IMR-90 (cell line): ENCODE results near the gene CAMTA2.

Experiments used
- BHLHE40 ChIP-seq: fragments of 150-350 bp; IDR thresholded peaks from 2 replicates; pipeline ENCODE4 v1.6.1; 2016; ENCODE audit warnings: mild to moderate bottlenecking, low read depth, low read length
- CEBPB ChIP-seq: IDR thresholded peaks from 2 replicates; pipeline ENCODE4 v1.6.1; 2012; ENCODE audit warnings: low read depth, low read length, improper control_type of control experiment
- CHD1 ChIP-seq: IDR thresholded peaks from 2 replicates; pipeline ENCODE4 v1.6.1; 2012; ENCODE audit warnings: low read depth, low read length, improper control_type of control experiment
- CTCF ChIP-seq: conservative IDR thresholded peaks from 2 replicates; pipeline ENCODE4 v1.5.1; 2012; ENCODE audit warnings: mild to moderate bottlenecking, low read depth, low read length, improper control_type of control experiment
- POLR2A ChIP-seq: IDR thresholded peaks from 2 replicates; pipeline ENCODE4 v1.6.1; 2012; ENCODE audit warnings: mild to moderate bottlenecking, low read depth, low read length
- RFX5 ChIP-seq: IDR thresholded peaks from 2 replicates; pipeline ENCODE4 v1.8.0; 2012; ENCODE audit warnings: low read depth, mild to moderate bottlenecking, low read length, moderate library complexity
- SMC3 ChIP-seq: fragments of 150-350 bp; IDR thresholded peaks from 2 replicates; pipeline ENCODE4 v1.6.1; 2016; ENCODE audit warnings: low read depth, mild to moderate bottlenecking, antibody characterized with exemption, low read length, moderate library complexity

- TF ChIP-seq CTCF (no peak), BHLHE40 (no peak), CEBPB (no peak), POLR2A (no peak), SMC3 (no peak), RFX5 (no peak), CHD1 (no peak)
These were observed 46.2 kb downstream of the CAMTA2 start for GRCh38 chr17:4941319-4941610.
